ENCODE data around the gene C3orf20. TPM values are rescaled to one million over a fixed set of nuclear protein-coding genes. Genes with fewer than 3 reads are reported as not detected.

The C3orf20 gene
- total RNA-seq, 1 donor, result not detected

DNA sequence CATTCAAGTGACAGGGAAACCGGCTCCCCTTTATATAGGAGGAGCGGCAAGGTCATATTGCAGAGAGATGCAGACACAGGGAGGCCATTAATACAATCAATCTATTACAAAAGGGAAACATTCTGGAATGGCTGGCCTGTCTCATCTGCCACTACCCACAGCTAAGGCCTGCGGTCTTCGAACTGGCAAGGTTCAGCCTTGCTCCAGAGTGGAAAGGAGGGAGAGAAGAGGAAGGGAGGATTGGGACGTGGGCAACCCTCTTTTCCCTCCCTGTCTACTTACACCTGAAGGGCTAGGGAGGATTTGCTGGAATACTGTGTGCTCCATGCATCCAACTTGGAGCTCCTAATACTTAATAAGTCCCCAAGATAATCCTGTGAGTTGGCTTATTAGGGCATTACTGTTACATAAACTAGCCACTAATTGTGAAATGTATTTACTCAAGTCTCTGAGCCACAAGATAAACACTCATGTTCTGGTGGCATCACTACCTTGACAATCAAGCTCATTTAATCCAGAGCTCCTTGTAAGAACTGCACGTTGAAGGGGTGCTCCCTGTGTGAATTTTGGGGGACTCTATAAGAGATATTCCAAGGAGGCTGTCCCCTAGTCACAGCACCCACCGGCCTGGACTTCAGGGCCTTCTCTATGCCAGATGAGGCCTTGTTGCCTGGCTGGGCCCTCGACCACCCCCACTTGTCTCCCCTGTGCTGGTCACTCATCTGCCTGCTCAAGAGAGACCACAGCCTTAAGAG is 43.1 kb upstream of the C3orf20 start:
- peak; percentile 18 for DNase-seq (ENCODE audit: low read depth)
- TF ChIP-seq, protein P1, sequence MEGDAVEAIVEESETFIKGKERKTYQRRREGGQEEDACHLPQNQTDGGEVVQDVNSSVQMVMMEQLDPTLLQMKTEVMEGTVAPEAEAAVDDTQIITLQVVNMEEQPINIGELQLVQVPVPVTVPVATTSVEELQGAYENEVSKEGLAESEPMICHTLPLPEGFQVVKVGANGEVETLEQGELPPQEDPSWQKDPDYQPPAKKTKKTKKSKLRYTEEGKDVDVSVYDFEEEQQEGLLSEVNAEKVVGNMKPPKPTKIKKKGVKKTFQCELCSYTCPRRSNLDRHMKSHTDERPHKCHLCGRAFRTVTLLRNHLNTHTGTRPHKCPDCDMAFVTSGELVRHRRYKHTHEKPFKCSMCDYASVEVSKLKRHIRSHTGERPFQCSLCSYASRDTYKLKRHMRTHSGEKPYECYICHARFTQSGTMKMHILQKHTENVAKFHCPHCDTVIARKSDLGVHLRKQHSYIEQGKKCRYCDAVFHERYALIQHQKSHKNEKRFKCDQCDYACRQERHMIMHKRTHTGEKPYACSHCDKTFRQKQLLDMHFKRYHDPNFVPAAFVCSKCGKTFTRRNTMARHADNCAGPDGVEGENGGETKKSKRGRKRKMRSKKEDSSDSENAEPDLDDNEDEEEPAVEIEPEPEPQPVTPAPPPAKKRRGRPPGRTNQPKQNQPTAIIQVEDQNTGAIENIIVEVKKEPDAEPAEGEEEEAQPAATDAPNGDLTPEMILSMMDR (IDR thresholded peaks at IDR 0.05; ENCODE audit: insufficient read depth, low read depth, low read length), result no peak
- H3K4me3 ChIP-seq (ENCODE audit: low read depth, low read length), result no peak overlapping the region

DNA sequence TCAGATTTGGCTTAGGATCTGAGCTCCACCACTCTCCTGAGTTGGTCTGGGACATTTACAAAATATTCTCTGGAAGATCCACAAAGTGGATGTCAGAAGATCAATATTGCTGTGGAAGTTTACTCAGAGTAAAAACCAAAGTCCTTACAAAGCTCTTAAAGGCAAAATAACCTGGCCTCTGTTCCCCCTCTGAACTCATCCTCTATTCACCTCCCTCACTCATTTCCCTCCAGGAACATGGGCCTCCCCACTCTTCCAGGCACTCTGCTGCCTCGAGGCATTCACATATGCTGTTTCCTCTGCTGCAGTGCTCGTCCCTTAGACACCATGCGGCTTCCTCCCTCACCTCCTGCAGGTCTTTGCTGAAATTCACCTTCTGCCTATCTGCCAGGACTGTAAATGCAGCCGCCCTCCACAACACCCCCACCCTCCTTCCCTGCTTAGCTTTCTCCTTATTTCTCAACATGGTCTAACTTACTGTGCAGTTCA is 42.5 kb upstream of the C3orf20 start:
- DNase-seq (ENCODE audit: low read depth), result no peak
- no peak overlapping the region for H3K4me3 ChIP-seq (ENCODE audit: low read depth, low read length)
- TF ChIP-seq, protein P1 (IDR thresholded peaks at IDR 0.05; ENCODE audit: insufficient read depth, low read depth, low read length), result no peak

DNA sequence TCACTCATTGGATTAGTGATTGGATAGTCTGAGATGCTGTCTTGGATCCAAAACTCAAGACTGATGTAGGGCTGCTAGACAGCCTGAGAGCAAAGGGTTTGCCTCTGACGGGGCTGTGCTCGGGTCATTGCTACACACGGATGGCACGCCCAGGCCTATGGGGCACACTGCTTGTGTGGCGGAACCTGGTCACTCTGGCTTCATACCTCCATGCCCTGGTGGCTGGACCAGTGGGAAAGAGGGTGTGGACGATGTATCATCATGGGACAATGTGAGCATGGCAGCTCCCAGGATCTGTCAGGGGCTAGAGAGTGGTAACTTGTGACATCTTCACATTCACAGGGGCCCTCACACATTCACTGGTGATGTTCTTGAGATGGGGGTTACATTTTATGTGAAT is 41.5 kb upstream of the C3orf20 start:
- DNase-seq (ENCODE audit: low read depth), result no peak
- TF ChIP-seq, protein P1 (IDR thresholded peaks at IDR 0.05; ENCODE audit: insufficient read depth, low read depth, low read length), result no peak
- H3K4me3 ChIP-seq (ENCODE audit: low read depth, low read length), result no peak overlapping the region

DNA sequence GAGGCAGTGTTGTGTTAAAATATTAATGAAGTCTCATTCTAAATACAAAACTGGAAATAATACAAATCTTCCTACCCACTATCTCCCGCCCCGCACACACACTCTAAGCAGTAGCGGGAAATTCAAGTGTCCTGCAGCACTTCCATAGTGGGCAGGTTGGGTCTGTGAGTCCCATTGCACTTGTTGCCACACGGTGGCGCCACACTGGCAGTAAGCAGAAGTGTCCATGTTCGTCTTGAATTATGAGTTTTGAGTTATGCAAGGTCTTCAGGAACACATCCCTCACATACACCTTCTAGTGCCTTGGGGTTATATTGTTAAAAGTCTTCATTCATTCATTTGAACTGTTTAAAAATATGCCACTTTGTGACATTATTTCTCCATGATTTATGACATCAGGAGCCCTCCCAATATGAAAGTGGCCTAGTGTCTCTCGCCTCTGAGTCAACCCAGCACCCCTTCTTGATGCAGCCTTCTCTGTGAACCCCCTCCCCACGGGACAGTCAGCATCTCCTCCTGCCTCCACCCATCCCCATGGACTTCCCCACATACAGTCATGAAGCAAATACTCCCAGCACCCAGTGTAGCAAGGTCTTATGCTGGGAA is 41.0 kb upstream of the C3orf20 start:
- peak; percentile 76 for DNase-seq (ENCODE audit: low read depth)
- H3K4me3 ChIP-seq (ENCODE audit: low read depth, low read length), result no peak overlapping the region
- TF ChIP-seq, protein P1 (IDR thresholded peaks at IDR 0.05; ENCODE audit: insufficient read depth, low read depth, low read length), result peak; percentile 79

DNA sequence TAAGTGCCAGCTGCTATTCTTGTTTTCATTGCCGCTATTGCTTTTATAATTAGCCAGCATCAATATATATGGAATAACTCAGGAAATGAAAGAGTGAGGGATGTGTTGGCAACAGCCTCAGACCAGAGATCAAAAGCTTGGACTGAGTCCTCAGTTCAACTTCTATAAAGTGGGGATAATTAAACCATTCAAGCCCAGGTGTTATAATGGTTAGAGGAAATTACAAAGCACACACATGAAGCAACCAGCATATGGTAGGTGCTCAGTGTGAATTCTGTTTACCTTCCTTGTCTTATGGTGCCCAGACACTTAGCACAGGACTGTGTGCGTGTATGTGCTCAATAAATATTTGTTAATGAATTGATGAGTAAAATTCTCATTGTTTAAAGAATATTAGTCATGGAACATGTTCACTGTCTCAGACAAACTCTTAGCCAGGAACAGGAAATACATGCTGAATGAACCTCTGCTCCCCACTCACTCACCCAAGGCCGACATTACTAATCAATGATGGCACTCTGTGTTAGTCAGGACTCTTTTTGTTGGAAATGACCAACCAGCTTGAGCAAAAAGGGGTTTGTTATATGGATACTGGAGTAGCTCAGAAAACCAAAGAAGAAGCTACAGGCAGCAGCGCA is 40.1 kb upstream of the C3orf20 start:
- no peak for DNase-seq (ENCODE audit: low read depth)
- TF ChIP-seq, protein P1 (IDR thresholded peaks at IDR 0.05; ENCODE audit: insufficient read depth, low read depth, low read length), result no peak
- no peak overlapping the region for H3K4me3 ChIP-seq (ENCODE audit: low read depth, low read length)

DNA sequence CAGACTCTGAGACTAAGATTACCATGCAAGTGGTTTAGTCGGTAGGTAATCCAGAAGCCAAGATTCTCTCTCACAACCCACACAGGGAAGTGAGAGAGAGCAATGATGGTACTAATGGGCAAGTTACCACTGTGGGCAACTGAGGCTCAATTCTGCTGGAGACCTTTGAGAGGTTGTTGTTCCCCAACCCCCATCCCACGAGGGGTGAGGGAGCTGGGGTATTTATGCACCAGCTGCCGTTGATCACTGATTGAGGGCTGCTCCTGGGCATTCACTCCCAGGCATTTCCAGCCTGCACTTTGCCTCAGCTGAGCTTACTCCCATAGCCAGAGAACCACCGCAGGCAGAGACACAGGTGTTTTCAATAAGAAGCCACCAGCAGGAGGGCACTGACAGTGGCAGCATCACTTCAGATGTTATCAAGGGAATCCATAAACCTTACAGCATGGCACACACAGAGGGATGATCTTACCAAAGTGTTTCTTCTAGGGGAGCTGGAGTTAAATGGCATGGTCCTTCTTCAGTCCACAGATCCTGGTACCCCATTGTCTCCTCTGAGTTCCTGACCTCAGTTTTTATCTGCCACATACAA is 38.3 kb upstream of the C3orf20 start:
- no peak overlapping the region for H3K4me3 ChIP-seq (ENCODE audit: low read depth, low read length)
- TF ChIP-seq, protein P1 (IDR thresholded peaks at IDR 0.05; ENCODE audit: insufficient read depth, low read depth, low read length), result no peak
- no peak for DNase-seq (ENCODE audit: low read depth)

All from fibroblast of villous mesenchyme (primary cell).